ENCODE results near the gene TTC4.

Gene TTC4

DNA sequence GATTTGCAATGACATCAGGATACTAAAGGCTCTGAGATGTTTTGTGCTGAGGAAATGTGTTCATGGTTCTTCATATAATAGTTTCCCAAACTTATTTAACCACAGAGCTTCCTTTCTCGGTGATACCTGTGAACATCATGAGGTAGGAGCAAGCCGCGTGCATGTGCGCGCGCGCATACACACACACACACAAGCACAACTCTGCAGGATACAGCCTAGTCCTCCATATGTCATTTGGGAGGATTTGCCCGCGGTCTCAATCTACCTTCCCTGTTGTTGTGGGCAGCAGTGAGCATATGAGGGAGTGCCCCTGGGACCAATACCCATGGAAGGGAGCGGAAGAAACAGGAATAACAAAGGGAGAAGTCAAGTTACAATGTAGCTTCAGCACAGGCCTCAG, 12.2 kb upstream of the TTC4 start:
- no peak for DNase-seq (ENCODE audit: extremely low read depth in 1 of 2, low read depth in 1 of 2)

DNA sequence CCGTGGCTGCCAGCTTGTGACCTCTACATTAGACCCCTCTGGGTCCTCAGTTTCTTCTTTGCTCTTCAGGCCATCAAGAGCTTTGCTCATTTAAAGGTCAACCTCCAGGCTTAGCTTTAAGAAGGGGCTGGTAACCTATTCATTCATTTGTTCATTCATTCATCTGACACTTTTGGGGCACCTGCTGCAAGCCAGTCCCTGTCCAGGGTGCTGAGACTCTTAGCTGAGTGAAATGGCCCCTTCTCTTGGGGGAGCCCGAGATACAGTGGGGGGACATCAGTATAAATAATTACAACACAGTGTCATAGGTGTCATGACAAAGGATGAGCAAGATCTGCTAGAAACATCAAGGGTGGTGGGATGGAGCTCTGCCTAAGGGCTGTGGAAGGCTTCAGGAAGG, 10.5 kb upstream of the TTC4 start:
- no peak for DNase-seq (ENCODE audit: extremely low read depth in 1 of 2, low read depth in 1 of 2)

DNA sequence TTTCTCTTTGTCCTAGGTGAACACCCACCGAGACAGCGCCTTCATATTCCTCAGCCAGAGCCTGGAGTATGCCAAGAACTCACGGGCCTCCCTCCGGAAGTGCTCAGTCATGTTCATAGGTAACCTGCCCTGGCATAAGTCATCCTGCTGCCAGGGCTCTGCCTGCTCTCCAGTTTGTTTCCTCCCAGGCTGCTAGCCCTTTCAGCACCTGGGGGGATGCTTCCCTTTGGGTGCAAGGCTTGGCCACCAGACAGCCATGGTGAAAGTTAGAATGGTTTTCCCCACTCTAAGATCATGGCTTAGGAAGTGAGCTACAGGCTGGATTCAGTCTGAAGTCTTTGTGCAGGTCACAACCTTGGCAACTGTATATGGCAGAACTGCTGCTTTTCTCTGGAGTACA, 9.2 kb upstream of the TTC4 start:
- DNase-seq (ENCODE audit: extremely low read depth in 1 of 2, low read depth in 1 of 2), result no peak

DNA sequence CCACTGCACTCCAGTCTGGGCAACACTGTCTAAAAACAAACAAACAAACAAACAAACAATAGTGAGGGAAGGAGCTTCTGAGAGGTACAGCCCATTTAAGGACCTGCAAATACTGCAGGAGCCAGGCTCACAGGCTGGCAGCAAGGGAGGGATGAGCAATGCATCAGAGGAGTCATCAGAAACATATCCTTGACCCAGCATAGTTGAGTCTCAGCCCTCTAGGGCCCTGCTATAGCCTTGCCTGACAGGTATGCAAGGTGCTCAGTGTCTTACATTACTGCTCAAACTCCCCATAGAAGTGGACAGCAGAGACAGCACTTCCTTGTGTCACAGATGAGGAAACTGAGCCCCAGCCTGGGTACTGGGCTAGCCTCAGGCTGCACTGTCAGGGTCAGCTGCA, 7.3 kb upstream of the TTC4 start:
- DNase-seq (ENCODE audit: extremely low read depth in 1 of 2, low read depth in 1 of 2), result no peak

DNA sequence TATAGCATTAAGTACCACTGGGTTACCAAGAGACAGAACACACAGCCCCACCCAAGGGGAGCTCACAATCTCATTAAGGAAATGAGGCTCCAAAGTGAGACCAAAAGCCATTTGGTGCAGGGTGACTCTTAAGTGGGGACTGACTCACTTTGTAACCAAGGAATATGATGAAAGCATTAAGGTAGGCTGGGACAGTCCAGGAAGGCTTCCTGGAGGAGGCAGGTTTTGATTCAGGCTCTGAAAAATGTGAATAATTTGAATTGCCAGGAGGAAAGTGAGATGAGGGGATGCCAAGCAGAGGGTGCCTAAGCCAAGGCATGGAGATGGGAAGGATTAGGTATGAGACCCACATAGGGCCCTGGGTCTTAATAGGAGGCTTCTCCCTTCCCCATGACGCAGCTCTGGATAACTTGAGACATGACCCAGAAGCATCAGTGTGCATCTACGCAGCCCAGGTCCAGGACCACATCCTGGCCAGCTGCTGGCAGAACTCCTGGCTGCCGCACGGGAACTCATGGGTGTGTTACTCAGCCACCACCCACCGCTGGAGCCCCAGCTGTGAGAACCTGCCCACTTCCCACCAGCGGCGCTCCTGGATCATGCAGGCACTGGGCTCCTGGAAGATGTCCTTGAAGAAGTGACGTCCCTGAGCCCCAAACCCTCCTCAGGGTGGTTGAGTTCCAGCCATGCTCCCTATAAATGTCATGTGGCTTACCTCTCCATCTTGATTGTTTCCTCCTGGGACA, 5.9 kb upstream of the TTC4 start:
- no peak for DNase-seq (ENCODE audit: extremely low read depth in 1 of 2, low read depth in 1 of 2)

DNA sequence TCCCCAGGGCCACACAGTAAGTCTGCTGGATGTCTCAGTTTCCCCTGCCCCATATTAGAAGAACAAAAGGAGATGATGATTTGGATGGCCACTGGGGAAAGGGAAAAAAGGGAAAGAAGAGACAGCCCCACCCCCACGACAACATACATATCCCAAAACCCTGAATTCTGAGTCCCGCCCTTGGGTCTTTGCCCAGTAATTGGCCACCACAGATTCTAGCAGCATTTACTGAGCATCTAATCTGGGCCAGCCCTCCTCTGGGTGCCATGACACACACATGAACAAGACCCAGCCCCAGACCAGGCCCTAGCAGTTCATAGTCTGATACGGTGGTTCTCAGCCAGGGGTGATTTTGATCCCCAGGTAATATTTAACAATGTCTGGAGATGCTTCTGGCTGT, 5.2 kb upstream of the TTC4 start:
- DNase-seq (ENCODE audit: extremely low read depth in 1 of 2, low read depth in 1 of 2), result no peak

DNA sequence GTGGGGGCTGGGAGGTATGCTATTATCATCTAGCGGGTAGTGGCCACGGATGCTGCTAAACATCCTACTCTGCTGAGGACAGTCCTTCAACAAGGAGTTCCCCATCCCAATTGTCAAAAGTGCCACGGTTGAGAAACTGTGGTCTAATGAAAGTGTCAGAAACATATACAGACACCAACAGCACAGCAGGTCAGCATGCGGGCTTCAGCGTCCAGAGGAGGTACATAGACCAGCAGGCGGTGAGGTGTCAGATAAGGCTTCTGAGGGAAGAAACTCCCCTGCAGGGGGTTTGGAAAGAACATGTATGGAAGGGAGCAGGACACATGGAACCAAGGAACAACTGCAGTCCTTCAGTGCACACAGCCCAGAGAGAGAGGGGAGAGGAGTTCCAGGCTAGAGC, 4.8 kb upstream of the TTC4 start:
- DNase-seq (ENCODE audit: extremely low read depth in 1 of 2, low read depth in 1 of 2), result no peak

DNA sequence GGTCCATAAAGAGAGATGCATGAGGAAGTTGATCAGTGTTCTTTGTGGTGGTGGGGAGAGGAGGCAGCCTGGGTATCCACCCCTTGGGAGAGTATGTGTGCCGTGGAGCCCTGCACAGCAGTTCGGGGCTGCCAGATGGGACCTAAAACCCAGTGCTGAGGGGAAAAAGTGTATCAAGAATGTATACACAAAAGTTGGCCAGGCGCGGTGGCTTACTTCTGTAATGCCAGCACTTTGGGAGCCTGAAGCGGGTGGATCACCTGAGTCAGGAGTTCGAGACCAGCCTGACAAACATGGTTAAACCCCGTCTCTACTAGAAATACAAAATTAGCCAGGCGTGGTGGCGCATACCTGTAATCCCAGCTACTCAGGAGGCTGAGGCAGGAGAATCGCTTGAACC, 4.1 kb upstream of the TTC4 start:
- DNase-seq (ENCODE audit: extremely low read depth in 1 of 2, low read depth in 1 of 2), result no peak

DNA sequence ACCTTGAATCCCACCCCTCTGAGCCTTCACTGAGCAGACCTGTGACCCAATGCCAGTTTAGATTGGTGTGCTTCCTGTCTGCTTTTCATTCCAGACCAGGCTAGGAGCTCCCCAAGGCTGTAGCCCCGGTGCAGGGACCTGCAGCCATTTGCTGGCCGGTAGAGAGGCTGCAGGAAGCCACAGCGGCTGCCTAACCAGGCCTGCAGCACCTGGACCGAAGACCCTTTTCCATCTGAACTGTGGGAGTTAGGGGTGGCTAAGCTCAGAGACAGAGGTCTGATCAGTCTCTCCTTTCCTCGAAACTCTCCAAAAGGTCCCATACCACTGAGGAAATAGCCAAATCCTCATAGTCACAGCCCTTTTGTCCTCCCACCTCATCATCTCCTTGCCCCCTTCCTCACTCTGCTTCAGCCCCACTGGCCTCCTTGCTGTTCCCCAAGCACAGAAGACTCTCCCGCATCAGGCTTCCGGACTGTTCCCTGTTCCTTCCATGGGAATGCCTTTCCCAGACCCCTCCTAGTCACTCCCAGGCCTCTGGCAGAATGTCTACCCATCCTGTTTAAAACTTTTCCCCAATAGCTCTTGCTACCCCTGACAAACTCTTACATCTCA, 674 bp upstream of the TTC4 start:
- DNase-seq (ENCODE audit: extremely low read depth in 1 of 2, low read depth in 1 of 2), result no peak

DNA sequence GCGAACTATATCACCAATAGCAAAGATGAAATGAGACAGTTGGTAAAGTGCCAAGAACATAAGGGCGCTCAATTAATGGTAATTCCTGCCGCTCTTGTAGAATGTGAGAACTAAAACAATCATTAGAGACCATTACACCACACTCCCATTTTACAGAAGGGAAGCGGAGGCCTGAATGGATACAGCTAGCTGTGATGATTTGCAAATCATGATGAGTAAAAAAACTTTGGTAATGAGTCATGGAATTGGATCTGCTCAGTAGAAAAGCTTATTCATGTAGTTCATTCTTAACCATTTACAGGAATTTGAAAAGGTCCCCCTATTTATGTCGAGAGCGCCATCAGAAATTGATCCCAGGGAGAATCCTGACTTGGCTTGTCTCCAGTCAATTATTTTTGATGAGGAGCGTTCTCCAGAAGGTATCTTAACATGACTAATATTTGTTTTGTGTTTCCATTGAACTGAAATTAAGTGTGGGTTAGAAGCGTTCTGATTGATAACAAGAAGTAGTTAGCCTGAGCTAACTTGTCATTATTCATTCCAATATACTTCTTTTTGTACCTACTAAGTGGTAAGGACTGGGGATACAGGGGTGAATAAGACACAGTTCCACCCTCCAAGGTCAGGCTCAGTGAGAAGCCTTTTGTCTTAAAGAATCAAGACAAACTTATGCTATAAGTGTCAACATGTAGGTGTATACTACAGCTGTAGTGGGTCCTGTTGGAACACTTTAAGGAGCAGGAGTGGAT, 812 bp downstream of the TTC4 start:
- no peak for DNase-seq (ENCODE audit: extremely low read depth in 1 of 2, low read depth in 1 of 2)

DNA sequence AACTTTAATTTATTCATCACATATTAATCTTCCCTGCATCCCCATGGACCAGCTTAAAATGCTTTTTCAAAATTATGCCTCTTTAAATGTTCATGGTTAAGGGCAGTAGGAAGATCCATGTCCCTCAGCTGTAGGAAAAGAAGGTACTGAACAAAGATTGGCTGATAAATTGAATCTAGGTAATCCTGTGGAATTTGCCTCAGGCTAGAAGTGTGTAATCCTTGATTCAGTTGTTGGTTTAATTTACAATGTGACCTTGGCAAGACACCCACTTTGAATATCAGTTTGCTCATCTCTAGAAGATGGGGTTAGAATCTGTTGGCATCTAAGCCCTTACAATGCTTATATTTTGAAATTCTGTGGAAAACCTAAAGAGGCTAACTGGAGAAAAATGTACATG, 6.1 kb downstream of the TTC4 start:
- DNase-seq (ENCODE audit: extremely low read depth in 1 of 2, low read depth in 1 of 2), result no peak

DNA sequence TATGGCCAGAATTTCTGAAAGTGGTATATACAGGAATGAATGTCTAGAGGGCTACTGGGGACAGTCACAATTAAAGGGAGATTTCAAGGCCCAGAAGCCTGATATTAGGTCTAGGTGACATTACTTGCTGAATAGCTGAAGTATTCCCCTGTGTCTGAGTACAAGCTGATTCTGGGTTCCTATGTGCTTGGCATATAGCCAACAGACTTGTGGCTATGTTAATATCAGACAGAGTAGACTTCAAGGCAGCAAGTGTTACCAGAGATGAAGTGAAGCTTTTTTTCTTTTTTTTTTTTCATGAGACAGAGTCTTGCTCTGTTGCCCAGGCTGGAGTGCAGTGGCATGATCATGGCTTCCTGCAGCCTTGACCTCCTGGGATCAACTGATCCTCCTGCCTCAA, 8.3 kb downstream of the TTC4 start:
- no peak for DNase-seq (ENCODE audit: extremely low read depth in 1 of 2, low read depth in 1 of 2)

DNA sequence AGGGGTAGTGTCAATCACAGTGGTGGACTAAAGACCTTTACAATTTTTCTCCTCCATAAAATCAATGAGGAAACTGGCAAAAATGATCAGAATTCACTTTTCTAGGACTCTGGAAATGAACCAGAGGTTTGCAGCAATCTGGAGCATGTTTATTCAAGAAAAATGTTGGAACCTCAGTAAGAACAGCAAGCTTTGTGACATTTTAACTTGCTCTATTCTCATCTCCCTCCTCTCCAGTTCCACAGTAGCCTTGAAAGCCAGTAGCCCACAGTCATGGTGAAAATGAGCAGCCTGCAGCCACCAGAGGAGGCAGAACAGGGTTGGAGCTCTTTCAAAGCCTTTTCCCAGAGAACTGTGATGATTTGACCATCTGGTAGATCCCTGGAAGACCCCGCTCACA, 9.1 kb downstream of the TTC4 start:
- DNase-seq (ENCODE audit: extremely low read depth in 1 of 2, low read depth in 1 of 2), result no peak

DNA sequence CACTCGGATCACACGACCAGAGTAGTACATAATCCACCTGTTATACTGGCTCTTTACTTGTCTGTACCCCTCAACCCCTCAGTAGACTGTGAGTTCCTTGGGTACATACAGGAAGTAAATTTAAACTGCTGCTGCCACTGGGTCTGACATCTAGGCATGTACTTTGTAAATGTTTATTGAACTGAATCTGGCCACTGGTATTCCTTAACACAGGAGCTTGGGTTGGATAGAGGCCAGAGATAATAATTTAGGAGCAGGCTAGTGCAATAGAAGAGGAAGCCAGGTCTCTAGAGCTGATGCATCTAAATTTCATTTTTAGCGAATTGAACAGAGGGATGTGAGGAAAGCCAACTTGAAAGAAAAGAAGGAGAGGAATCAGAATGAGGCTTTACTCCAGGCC, 12.4 kb downstream of the TTC4 start:
- DNase-seq (ENCODE audit: extremely low read depth in 1 of 2, low read depth in 1 of 2), result no peak

DNA sequence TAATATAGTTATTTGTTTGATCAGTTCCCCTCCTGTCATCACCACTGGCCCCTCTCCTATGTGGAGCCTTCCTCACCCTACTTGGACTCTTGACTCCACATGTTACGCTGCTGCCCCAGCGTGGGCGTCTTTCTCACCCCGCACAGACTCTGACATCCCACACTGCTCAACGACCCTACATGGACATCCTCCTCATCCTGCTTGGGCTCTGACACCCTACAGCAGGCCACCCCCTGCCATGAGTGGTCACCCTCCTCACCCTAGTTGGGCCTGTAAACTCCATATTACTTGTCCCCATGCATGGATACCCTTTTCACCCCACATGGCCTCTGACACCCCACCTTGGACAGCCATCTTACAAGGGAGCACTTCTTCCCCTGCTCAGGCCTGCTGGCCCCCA, 21.0 kb downstream of the TTC4 start:
- DNase-seq (ENCODE audit: extremely low read depth in 1 of 2, low read depth in 1 of 2), result no peak

DNA sequence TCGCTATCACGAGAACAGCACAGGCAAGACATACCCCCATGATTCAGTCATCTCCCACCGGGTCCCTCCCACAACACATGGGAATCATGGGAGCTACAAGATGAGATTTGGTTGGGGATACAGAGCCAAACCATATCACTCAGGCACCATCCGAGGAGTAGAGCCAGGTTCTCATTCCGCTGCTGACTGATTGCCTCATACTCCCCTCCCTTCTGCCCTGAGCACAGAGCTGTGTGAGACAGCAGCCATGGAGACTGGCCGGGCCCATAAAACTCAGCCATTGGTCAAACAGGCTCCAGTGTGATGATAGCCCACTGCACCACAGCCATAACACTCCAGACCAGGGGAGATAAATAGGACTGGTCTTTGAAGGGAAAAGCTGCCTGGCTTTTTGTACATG, 22.6 kb downstream of the TTC4 start:
- DNase-seq (ENCODE audit: extremely low read depth in 1 of 2, low read depth in 1 of 2), result no peak

DNA sequence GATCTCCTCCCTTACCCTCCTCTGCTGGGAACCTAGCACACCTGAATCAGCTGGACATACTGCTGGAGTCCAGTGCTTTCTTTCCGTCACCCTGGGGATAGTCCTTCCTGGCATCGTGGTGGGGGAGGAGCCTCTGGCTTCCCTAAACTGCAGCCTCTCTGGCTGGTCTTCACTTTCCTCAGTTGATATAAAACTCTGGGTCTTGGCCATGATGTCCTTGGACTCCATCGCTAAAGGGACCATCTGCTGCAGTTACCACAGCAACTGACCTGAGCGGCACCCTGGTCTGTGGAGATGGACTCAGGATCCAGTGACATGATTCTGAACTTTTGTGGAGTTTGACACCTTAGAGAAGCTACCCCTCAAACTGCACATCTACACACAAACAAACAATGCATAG, 25.9 kb downstream of the TTC4 start:
- no peak for DNase-seq (ENCODE audit: extremely low read depth in 1 of 2, low read depth in 1 of 2)

DNA sequence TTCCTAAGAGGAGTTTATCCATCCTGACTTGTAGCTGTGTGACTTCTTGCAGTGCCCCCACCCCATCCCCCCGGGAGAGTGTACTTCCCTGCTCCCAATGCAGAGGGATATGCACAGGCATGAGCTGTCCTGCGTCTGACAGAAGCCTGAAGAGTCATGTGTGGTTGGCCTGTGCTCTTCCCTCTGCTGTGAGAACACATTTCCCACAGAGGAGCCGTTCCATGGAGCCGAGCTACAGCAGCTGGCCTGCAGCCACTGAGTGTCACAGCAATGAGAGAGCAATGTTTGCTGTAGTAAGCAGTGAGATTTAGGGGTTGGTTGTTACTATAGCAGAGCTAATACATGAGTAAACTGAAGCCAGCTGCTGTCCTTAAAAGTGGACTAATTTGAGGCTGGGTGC, 26.6 kb downstream of the TTC4 start:
- no peak for DNase-seq (ENCODE audit: extremely low read depth in 1 of 2, low read depth in 1 of 2)

DNA sequence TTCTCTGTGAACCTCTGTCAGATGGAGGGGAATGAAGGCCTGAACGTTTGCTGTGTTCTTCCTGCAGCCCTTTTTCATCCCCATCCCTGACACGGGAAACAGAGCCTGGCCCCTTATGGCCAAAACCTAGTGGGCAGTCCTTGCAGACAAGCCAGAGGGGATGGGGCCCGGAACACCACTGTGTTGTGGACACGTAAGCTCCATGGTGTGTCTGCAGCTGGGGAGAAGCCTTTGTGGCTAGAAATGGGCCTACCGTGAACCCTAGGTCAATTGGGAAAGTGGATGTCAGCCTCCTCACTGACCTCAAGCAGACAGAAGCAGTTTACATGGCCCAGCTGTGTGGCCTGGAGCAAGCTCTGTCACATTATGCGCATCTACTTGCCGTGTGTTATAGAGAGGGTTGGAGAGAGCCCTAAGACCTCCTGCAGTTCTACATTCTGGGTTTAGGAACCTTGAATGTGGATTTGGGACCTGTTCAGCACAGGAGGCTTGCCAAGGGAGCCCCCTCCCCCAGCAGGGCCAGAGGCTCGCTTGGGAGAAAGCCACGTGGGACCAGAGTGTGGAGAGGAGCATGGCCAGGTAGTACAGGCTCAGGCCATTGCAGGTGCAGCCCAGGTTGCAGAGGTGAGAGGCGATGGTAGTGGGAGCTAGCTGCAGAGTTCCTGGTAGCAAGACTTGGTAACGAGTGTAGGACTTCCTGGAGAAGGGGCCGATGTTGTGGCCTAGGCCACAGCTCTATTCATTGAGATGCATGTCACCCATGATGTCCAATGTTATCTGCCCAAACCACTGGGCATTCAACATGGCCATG, 28.0 kb downstream of the TTC4 start:
- DNase-seq (ENCODE audit: extremely low read depth in 1 of 2, low read depth in 1 of 2), result no peak

DNA sequence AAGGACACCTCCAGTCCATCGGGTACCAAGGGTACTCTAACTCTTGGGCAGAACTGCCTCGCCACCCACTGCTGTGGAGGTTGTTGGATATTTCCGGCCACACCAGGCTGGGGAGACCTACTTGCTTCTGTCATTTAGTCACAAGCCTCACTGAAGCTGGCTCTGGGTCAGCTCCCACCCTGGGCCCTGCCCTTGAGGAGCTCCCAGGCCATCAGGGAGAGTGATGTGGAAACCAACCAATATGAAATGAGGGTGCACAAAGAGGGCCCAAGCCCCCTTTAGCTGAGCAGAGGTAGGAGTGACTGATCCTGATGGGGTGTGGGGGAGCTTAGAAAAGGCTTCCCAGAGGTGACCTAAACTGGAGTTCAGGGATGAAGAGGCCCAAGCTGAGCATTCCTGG, 29.0 kb downstream of the TTC4 start:
- DNase-seq (ENCODE audit: extremely low read depth in 1 of 2, low read depth in 1 of 2), result no peak

DNA sequence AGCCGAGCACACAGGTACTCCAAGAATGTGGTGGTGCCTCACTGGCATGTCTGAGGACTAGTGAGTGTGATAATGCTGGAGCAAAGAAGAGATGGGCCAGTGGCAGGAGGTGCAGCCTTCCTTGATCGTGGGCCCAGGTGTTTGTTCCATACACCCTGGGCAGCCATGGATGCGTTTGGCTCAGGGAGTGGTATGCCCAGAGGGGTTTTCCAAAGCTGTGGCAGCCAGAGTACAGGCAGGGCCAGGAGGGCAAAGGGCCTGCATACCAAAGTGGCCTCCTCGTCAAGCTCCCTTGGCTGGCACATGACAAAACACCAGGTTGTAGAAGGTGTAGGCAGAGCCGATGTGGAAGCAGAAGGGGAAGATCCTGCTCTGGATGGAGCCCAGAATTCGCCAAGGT, 29.6 kb downstream of the TTC4 start:
- DNase-seq (ENCODE audit: extremely low read depth in 1 of 2, low read depth in 1 of 2), result no peak

DNA sequence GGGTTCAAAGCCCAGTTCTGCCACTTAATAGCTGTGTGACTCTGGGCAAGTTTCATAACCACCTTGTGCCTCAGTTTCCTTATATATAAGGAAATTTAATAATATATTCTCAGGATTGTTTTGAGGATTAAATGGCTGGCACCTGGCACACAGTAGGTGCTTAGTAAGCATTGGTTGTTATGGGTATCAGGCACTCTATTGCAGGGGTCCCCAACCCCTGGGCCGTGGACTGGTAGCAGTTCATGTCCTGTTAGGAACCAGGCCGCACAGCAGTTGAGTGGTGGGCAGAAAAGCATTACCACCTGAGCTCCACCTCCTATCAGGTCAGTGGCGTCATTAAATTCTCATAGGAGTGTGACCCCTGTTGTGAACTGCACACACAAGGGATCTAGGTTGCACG, 30.2 kb downstream of the TTC4 start:
- no peak for DNase-seq (ENCODE audit: extremely low read depth in 1 of 2, low read depth in 1 of 2)
